Measurements from ENCODE around the gene MNAT1.

Gene MNAT1

DNA sequence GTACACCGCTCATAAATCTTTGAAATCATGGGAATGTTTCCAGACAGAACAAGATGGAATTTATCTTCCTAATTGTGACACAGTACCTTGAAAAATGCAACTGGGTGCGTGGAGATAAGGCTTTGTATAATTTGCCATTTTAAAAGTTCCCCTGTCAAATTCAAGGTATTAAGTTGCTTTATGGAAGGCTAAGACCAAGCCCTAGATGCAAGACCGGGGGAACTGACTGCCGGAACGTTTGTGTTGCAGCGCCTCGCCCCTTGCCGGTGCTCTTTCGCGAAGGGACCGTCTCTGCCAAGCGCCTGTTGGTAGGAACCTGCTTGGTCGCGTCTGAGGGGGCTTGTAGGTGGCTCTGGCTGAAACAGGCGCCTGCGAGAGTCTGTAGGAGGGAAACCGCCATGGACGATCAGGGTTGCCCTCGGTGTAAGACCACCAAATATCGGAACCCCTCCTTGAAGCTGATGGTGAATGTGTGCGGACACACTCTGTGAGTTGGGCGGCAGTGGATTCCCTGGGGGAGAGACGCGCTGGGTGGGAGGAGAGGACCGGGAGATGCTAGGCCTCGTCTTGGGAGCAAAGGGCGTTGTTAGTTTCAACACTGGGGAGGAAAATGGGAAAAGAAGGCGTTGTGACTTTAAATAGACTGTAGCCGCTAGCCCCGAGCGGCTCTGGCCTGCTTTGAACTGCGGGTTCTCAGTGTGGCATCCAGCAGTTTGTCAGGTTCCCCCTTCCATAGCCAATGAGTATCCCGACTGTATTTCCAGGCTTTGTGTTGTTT is at the start of gene MNAT1:
Gene MNAT1 (plus strand): TSS at position 297 of the 778 bp plus-strand sequence. CDS start 102 bp downstream, at position 399.
- TF ChIP-seq, protein P1, sequence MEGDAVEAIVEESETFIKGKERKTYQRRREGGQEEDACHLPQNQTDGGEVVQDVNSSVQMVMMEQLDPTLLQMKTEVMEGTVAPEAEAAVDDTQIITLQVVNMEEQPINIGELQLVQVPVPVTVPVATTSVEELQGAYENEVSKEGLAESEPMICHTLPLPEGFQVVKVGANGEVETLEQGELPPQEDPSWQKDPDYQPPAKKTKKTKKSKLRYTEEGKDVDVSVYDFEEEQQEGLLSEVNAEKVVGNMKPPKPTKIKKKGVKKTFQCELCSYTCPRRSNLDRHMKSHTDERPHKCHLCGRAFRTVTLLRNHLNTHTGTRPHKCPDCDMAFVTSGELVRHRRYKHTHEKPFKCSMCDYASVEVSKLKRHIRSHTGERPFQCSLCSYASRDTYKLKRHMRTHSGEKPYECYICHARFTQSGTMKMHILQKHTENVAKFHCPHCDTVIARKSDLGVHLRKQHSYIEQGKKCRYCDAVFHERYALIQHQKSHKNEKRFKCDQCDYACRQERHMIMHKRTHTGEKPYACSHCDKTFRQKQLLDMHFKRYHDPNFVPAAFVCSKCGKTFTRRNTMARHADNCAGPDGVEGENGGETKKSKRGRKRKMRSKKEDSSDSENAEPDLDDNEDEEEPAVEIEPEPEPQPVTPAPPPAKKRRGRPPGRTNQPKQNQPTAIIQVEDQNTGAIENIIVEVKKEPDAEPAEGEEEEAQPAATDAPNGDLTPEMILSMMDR (IDR thresholded peaks at IDR 0.05; ENCODE audit: borderline replicate concordance, insufficient read depth, low read depth, low read length), result no peak
- peak within 1 kb of the TSS; percentile 75 for H3K4me3 ChIP-seq (ENCODE audit: low read depth, low read length)

DNA sequence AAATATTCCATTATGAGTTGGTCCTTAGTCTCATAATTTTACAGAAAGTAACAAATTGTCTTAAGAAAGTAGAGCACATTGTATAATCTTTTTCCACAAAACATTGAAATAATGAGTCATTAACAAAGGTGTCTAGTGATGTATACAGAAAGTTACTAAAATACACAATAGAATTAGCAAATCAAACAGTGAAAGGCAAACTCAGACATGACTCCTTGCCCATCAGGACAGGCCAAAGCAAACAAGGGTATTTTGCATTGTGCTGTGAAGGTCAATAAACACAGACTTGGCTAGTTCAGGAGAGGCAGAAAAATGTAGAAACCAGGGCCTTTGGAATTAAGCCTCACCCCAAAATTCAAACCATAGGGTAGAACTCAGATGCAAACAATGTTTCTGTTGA is 47.7 kb upstream of the MNAT1 start:
- no peak overlapping the region for H3K4me3 ChIP-seq (ENCODE audit: low read depth, low read length)
- TF ChIP-seq, protein P1 (IDR thresholded peaks at IDR 0.05; ENCODE audit: borderline replicate concordance, insufficient read depth, low read depth, low read length), result no peak

DNA sequence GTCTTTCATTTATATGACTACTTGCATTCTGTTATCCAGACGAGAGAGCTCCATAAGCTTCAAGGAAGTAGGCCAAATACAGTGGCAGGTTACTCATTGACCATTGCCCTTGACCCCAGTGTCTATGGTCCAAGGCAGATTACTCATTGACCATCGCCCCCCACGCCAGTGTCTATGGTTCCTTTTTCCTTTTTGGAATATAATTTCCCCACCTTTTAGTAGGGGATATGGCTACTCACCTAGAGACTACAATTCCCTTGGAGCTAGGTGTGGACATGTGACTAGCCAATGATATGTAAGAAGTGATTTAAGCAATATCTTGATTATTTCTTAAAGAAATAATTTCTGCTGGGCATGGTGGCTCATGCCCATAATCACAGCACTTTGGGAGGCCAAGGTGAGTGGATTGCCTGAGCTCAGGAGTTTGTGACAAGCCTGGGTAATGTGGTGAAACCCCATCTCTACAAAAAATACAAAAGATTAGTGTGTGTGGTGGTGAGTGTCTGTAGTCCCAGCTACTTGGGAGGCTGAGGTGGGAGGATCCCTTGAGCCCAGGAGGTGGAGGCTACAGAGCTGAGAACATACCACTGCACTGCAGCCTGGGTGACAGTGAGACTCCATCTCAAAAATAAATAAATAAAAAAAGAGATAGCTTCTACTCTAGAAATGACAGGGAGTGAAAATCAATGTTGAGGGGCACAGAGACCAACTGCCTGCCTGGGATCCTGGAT is 43.0 kb upstream of the MNAT1 start:
- TF ChIP-seq, protein P1 (IDR thresholded peaks at IDR 0.05; ENCODE audit: borderline replicate concordance, insufficient read depth, low read depth, low read length), result no peak
- H3K4me3 ChIP-seq (ENCODE audit: low read depth, low read length), result no peak overlapping the region

DNA sequence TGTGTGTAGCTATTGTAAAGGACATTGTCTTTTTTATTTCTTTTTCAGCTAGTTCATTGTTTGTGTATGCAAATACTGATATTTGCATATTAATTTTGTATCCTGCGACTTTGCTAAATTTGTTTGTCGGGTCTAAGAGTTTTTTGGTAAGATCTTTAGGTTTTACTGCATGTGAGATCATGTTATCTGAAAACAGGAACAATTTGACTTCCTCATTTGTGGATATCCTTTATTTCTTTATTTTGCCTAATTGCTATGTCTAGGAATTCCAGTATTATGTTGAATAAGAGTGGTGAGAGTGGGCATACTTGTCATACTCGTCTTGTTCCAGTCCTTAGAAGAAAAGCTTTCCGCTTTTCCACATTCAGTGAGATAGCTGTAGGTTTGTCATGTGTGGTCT is 39.2 kb upstream of the MNAT1 start:
- TF ChIP-seq, protein P1 (IDR thresholded peaks at IDR 0.05; ENCODE audit: borderline replicate concordance, insufficient read depth, low read depth, low read length), result no peak
- H3K4me3 ChIP-seq (ENCODE audit: low read depth, low read length), result no peak overlapping the region

DNA sequence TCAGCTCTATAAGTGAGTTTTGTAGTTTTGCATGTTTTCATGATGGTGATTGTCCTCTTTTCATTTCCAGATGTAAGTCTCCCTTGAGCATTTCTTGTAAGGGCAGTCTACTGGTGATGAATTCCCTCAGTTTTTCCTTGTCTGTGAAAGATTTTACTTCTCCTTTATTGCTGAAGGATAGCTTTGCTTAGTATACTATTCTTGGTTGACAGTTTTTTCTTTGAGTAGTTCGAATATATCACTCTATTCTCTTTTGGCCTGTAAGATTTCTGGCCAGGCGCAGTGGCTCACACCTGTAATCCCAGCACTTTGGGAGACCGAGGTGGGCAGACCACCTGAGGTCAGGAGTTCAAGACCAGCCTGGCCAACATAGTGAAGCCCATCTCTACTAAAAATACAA is 34.0 kb upstream of the MNAT1 start:
- no peak overlapping the region for H3K4me3 ChIP-seq (ENCODE audit: low read depth, low read length)
- TF ChIP-seq, protein P1 (IDR thresholded peaks at IDR 0.05; ENCODE audit: borderline replicate concordance, insufficient read depth, low read depth, low read length), result no peak

DNA sequence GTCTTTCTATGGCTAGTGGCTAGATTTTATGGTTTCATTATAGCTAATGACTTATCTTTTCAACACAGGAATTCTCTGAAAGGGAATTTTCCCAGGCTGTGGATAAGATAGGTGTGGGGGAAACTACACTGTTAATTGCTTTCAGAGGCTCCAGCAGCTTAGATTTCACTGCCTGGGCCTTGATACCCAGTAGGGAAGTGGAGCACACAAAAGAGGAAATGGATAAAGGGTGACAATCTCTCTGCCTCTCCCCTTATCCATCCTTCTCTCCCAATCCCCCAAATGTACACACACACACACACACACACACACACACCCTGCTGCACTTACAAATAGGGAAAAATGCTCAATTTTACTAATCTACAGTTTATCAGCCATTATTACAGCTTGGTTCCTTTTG is 29.5 kb upstream of the MNAT1 start:
- TF ChIP-seq, protein P1 (IDR thresholded peaks at IDR 0.05; ENCODE audit: borderline replicate concordance, insufficient read depth, low read depth, low read length), result no peak
- no peak overlapping the region for H3K4me3 ChIP-seq (ENCODE audit: low read depth, low read length)
